ENCODE data around the gene MT1E.

DNA sequence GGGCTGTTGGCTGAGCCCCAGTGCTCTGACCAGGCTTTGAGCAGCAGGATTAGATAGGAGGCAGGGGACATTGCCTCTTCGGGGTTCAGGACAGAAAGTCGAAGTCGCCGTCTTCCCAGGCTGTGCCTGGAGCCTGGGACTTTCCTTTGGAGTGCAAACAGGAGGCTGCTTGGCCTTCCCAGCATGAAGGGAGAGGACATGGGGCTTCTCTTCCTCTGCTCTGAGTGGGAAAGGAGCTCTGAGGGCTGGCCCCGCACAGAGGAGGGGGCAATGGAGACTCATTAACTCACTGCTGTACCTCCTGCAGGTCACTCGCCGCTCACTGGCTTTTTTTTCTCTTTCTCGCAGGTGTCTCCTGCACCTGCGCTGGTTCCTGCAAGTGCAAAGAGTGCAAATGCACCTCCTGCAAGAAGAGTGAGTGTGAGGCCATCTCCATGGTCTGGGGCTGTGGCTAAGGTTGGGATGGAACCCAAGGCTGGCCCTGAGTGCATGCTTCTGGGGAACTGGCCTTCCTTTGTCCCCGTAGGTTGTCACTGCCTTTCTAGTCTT is 32.8 kb downstream of the MT1E start:
- TF ChIP-seq, protein P1, sequence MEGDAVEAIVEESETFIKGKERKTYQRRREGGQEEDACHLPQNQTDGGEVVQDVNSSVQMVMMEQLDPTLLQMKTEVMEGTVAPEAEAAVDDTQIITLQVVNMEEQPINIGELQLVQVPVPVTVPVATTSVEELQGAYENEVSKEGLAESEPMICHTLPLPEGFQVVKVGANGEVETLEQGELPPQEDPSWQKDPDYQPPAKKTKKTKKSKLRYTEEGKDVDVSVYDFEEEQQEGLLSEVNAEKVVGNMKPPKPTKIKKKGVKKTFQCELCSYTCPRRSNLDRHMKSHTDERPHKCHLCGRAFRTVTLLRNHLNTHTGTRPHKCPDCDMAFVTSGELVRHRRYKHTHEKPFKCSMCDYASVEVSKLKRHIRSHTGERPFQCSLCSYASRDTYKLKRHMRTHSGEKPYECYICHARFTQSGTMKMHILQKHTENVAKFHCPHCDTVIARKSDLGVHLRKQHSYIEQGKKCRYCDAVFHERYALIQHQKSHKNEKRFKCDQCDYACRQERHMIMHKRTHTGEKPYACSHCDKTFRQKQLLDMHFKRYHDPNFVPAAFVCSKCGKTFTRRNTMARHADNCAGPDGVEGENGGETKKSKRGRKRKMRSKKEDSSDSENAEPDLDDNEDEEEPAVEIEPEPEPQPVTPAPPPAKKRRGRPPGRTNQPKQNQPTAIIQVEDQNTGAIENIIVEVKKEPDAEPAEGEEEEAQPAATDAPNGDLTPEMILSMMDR (IDR thresholded peaks at IDR 0.05): no peak
- TF ChIP-seq POLR2A (IDR thresholded peaks at IDR 0.05): no peak

Data from testis (tissue), 2 donors.